ENCODE measurements around the gene MMP2.

MMP2 gene

GRCh38 chr16:55552621-55553020 lies 73.6 kb downstream of the MMP2 start:
- ATAC-seq (replicated peaks; ENCODE audit: extremely low read depth, poor library complexity, severe bottlenecking) (no peak), DNase-seq (ENCODE audit: low spot score in 2 of 2) (no peak)
- no peaks in the 10 kb centered on the region for H3K4me1 Mint-ChIP-seq
- peaks cover 6% of the 10 kb centered on the region for H3K9me3 Mint-ChIP-seq
- no peaks in the 10 kb centered on the region for H3K36me3 Mint-ChIP-seq (ENCODE audit: insufficient read depth)
- H3K4me3 Mint-ChIP-seq: no peak overlapping the region
- peaks cover 27% of the 10 kb centered on the region for H3K27me3 Mint-ChIP-seq
- no peak overlapping the region for H3K27ac Mint-ChIP-seq (ENCODE audit: low read depth)

GRCh38 chr16:55555436-55555835 lies 76.4 kb downstream of the MMP2 start:
- Mint-ChIP-seq H3K9me3 (peaks cover 6% of the 10 kb centered on the region), H3K27me3 (peaks cover 37% of the 10 kb centered on the region), H3K4me3 (no peak overlapping the region), H3K4me1 (no peaks in the 10 kb centered on the region), H3K27ac (ENCODE audit: low read depth) (no peak overlapping the region), H3K36me3 (ENCODE audit: insufficient read depth) (no peaks in the 10 kb centered on the region)
- no peak for ATAC-seq (replicated peaks; ENCODE audit: extremely low read depth, poor library complexity, severe bottlenecking)
- DNase-seq (ENCODE audit: low spot score in 2 of 2): no peak
